ENCODE measurements around the gene C9orf72.

C9orf72 gene

DNA sequence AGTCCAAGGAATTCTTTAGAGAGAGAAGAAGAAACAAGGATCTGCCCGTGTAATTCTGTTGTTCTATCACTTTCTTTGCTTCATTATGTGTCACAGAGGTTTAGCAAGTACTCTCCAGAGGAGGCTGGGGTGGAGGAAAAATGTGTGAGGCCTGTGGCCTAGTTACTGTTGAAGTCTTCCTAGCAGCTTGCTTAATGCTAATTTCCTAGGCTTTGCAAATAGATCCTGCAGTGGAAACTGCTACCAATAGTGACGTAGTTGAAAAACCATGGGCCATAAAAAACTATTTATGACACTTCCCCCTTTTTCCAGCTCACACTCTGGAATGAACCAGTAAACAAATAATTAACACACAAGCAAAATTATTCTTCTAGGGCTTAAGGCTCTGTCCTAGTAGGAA is 27.0 kb upstream of the C9orf72 start:
- no peak for TF ChIP-seq EZH2phosphoT487 (conservative IDR thresholded peaks at IDR 0.05; ENCODE audit: low read length)
- TF ChIP-seq, protein P1, sequence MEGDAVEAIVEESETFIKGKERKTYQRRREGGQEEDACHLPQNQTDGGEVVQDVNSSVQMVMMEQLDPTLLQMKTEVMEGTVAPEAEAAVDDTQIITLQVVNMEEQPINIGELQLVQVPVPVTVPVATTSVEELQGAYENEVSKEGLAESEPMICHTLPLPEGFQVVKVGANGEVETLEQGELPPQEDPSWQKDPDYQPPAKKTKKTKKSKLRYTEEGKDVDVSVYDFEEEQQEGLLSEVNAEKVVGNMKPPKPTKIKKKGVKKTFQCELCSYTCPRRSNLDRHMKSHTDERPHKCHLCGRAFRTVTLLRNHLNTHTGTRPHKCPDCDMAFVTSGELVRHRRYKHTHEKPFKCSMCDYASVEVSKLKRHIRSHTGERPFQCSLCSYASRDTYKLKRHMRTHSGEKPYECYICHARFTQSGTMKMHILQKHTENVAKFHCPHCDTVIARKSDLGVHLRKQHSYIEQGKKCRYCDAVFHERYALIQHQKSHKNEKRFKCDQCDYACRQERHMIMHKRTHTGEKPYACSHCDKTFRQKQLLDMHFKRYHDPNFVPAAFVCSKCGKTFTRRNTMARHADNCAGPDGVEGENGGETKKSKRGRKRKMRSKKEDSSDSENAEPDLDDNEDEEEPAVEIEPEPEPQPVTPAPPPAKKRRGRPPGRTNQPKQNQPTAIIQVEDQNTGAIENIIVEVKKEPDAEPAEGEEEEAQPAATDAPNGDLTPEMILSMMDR (IDR thresholded peaks at IDR 0.05; ENCODE audit: insufficient read depth, low read length, poor library complexity, severe bottlenecking) = no peak

GRCh38 chr9:27599870-27600238 is 26.6 kb upstream of the C9orf72 start:
- H2AFZ ChIP-seq (ENCODE audit: low read depth, low read length, severe bottlenecking) = no peak overlapping the region
- no peaks in the 10 kb centered on the region for H4K20me1 ChIP-seq (ENCODE audit: low read depth, low read length)
- H3K9ac ChIP-seq (ENCODE audit: low read length) = no peak overlapping the region
- no peaks in the 10 kb centered on the region for H3K79me2 ChIP-seq (ENCODE audit: insufficient read depth, low read length)
- no peaks in the 10 kb centered on the region for H3K9me3 ChIP-seq (ENCODE audit: insufficient read depth, low read length)
- no peaks in the 10 kb centered on the region for H3K36me3 ChIP-seq (ENCODE audit: low read length)
- H3K4me3 ChIP-seq (ENCODE audit: insufficient read depth, low read length, poor library complexity, severe bottlenecking) = no peak overlapping the region
- no peaks in the 10 kb centered on the region for H3F3A ChIP-seq (ENCODE audit: insufficient read depth)
- H3K9me2 ChIP-seq (replicated peaks; ENCODE audit: insufficient read depth, low read length) = no peaks in the 10 kb centered on the region
- H3K27ac ChIP-seq (ENCODE audit: low read depth, low read length) = no peak overlapping the region
- TF ChIP-seq, protein P1 (IDR thresholded peaks at IDR 0.05; ENCODE audit: insufficient read depth, low read length, poor library complexity, severe bottlenecking) = no peak
- TF ChIP-seq EZH2phosphoT487 (conservative IDR thresholded peaks at IDR 0.05; ENCODE audit: low read length) = no peak
- no peaks in the 10 kb centered on the region for H3K27me3 ChIP-seq (ENCODE audit: low read length)
- no peak overlapping the region for H3K4me2 ChIP-seq (ENCODE audit: low read depth, low read length, poor library complexity, severe bottlenecking)

More for the DNA sequence above, 27.0 kb upstream of the C9orf72 start:
- H3K27me3 ChIP-seq (ENCODE audit: low read length) = no peaks in the 10 kb centered on the region
- no peaks in the 10 kb centered on the region for H3F3A ChIP-seq (ENCODE audit: insufficient read depth)
- H3K9ac ChIP-seq (ENCODE audit: low read length) = no peak overlapping the region
- H3K27ac ChIP-seq (ENCODE audit: low read depth, low read length) = no peak overlapping the region
- no peaks in the 10 kb centered on the region for H3K9me2 ChIP-seq (replicated peaks; ENCODE audit: insufficient read depth, low read length)
- no peak overlapping the region for H2AFZ ChIP-seq (ENCODE audit: low read depth, low read length, severe bottlenecking)
- no peaks in the 10 kb centered on the region for H3K9me3 ChIP-seq (ENCODE audit: insufficient read depth, low read length)
- no peaks in the 10 kb centered on the region for H3K79me2 ChIP-seq (ENCODE audit: insufficient read depth, low read length)
- no peak overlapping the region for H3K4me2 ChIP-seq (ENCODE audit: low read depth, low read length, poor library complexity, severe bottlenecking)
- no peaks in the 10 kb centered on the region for H4K20me1 ChIP-seq (ENCODE audit: low read depth, low read length)
- no peak overlapping the region for H3K4me3 ChIP-seq (ENCODE audit: insufficient read depth, low read length, poor library complexity, severe bottlenecking)
- H3K36me3 ChIP-seq (ENCODE audit: low read length) = no peaks in the 10 kb centered on the region

GRCh38 chr9:27599102-27599869 is 26.0 kb upstream of the C9orf72 start:
- TF ChIP-seq, protein P1 (IDR thresholded peaks at IDR 0.05; ENCODE audit: insufficient read depth, low read length, poor library complexity, severe bottlenecking) = no peak
- TF ChIP-seq EZH2phosphoT487 (conservative IDR thresholded peaks at IDR 0.05; ENCODE audit: low read length) = no peak
- Histone ChIP-seq H4K20me1 (ENCODE audit: low read depth, low read length) (no peaks in the 10 kb centered on the region), H2AFZ (ENCODE audit: low read depth, low read length, severe bottlenecking) (no peak overlapping the region), H3K36me3 (ENCODE audit: low read length) (no peaks in the 10 kb centered on the region), H3K4me2 (ENCODE audit: low read depth, low read length, poor library complexity, severe bottlenecking) (no peak overlapping the region), H3K9ac (ENCODE audit: low read length) (no peak overlapping the region), H3K9me3 (ENCODE audit: insufficient read depth, low read length) (no peaks in the 10 kb centered on the region), H3F3A (ENCODE audit: insufficient read depth) (no peaks in the 10 kb centered on the region), H3K27ac (ENCODE audit: low read depth, low read length) (no peak overlapping the region), H3K9me2 (replicated peaks; ENCODE audit: insufficient read depth, low read length) (no peaks in the 10 kb centered on the region), H3K79me2 (ENCODE audit: insufficient read depth, low read length) (no peaks in the 10 kb centered on the region), H3K27me3 (ENCODE audit: low read length) (no peaks in the 10 kb centered on the region), H3K4me3 (ENCODE audit: insufficient read depth, low read length, poor library complexity, severe bottlenecking) (no peak overlapping the region)
